ENCODE measurements around the gene KIRREL1. TPM values are rescaled to one million over a fixed set of nuclear protein-coding genes. Genes with fewer than 3 reads are reported as not detected.

Gene KIRREL1
- total RNA-seq, 4 donors from 2014 or later, result 8.2 to 18.3 (median 12.6) TPM

DNA sequence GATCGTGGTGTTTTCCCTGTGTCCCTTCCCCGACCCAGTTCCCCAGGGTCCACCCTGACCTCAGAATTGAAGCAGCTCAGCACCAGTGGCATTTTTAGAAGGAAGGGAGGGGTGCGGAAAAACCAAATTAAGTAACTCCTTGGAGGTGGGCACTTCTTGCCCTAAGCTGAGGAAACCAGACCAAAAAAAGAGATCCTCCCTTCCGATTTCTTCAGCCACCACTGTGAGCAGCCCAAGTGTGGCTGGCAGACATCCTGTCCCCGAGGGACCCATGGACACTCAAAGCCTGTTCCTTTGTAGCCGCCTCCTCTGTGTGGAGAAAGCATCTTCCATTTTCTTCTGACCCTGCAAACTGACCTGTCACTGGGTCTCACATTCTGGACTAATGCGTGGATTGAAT, 31.3 kb downstream of the KIRREL1 start:
- Histone ChIP-seq H3K9me3 (no peaks in the 10 kb centered on the region), H3K4me1 (peaks cover 30 to 58% (median 36%) of the 10 kb centered on the region in 4 donors), H3K27me3 (no peaks in the 10 kb centered on the region), H3K27ac (peak overlapping the region; percentile 26 to 58 (median 46)), H3K4me3 (no peak overlapping the region), H3K36me3 (no peaks in the 10 kb centered on the region)
- in situ Hi-C loops (cut with MboI; ENCODE audit: low pct_ligation_motif_present in 1 of 4, low pct_unique_long_range_greater_than_20kb in 1 of 4, low sequenced_read_pairs in 3 of 4) (no loop called here), intact Hi-C loops (cut with DNase I; ENCODE audit: low total_unique reads) (no loop called here)
- no peak for TF ChIP-seq POLR2A (IDR thresholded peaks at IDR 0.05)
- DNase-seq, result no peak
- WGBS, 2 donors (ENCODE audit: low coverage in 1 of 2), result 77 to 80% methylated on average over 1 to 7 of the region's 7 CpGs

DNA sequence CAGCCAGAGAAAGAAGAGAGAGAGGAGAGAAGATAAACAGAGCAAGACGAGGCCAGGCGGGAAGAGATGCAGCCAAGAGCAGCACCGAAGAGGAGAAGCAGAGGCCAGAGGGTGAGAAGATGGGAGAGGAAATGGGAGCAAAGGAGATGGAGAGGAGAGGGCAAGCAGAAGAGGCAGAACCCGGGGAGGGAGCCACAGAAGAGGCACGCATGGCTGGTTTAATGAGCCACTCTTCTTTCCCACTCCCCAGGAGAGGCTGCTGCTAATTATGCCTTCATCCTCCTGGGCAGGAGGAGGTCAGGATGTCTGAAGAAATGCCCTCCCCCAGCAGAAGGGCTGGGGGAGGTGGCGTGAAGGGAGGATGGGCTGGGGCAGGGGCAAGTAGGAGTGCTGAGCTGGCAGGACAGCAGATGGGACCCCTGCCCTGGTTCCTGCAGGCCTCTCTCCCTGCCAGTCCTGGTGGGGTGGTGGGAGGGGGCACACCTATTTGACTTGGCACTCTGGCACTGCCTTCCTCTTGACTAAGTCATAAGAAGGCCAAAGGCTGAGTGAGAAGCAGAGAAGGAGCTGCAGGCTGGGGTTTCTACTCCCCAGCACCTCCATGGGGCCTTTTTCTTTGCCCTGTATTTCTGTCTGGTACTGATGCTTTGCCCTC, 32.3 kb downstream of the KIRREL1 start:
- in situ Hi-C loops (cut with MboI; ENCODE audit: low pct_ligation_motif_present in 1 of 4, low pct_unique_long_range_greater_than_20kb in 1 of 4, low sequenced_read_pairs in 3 of 4), result no loop called here
- DNase-seq, result no peak
- Histone ChIP-seq H3K27me3 (no peaks in the 10 kb centered on the region), H3K36me3 (no peaks in the 10 kb centered on the region), H3K27ac (peak overlapping the region; percentile 30 to 58 (median 46)), H3K4me3 (no peak overlapping the region), H3K9me3 (no peaks in the 10 kb centered on the region), H3K4me1 (peaks cover 23 to 50% (median 29%) of the 10 kb centered on the region in 4 donors)
- intact Hi-C loops (cut with DNase I; ENCODE audit: low total_unique reads), result no loop called here
- 71% methylated on average over 6 of the region's 6 CpGs; no CpG with 5 or more reads in 1 of the 2 donors for WGBS, 2 donors (ENCODE audit: low coverage in 1 of 2)
- TF ChIP-seq EP300 (IDR thresholded peaks at IDR 0.05; ENCODE audit: low read depth) (no peak), POLR2A (IDR thresholded peaks at IDR 0.05) (no peak), POLR2AphosphoS5 (IDR thresholded peaks at IDR 0.05) (no peak)
- TF ChIP-seq, protein P1, sequence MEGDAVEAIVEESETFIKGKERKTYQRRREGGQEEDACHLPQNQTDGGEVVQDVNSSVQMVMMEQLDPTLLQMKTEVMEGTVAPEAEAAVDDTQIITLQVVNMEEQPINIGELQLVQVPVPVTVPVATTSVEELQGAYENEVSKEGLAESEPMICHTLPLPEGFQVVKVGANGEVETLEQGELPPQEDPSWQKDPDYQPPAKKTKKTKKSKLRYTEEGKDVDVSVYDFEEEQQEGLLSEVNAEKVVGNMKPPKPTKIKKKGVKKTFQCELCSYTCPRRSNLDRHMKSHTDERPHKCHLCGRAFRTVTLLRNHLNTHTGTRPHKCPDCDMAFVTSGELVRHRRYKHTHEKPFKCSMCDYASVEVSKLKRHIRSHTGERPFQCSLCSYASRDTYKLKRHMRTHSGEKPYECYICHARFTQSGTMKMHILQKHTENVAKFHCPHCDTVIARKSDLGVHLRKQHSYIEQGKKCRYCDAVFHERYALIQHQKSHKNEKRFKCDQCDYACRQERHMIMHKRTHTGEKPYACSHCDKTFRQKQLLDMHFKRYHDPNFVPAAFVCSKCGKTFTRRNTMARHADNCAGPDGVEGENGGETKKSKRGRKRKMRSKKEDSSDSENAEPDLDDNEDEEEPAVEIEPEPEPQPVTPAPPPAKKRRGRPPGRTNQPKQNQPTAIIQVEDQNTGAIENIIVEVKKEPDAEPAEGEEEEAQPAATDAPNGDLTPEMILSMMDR (IDR thresholded peaks at IDR 0.05), result no peak

DNA sequence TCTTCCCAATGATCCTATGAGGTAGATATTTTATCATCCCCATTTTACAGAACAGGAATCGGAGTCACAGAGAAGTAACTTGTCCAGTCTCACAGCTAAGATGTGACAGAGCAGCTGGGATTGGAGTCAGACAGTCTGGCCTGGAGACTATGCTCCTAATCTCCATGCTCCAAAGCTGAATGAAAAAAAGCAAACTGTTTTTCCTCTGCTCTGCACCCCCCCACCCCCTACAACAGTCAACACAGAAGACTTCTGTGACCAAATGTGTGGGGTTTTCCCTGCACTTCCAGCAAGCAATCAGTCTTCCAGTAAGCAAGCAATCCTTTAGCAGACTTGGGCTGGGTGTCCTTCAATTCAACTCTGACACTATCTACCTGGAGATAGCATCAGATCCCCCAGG, 33.2 kb downstream of the KIRREL1 start:
- intact Hi-C loops (cut with DNase I; ENCODE audit: low total_unique reads) (no loop called here), in situ Hi-C loops (cut with MboI; ENCODE audit: low pct_ligation_motif_present in 1 of 4, low pct_unique_long_range_greater_than_20kb in 1 of 4, low sequenced_read_pairs in 3 of 4) (no loop called here)
- peaks cover 13 to 40% (median 22%) of the 10 kb centered on the region in 4 donors for H3K4me1 ChIP-seq
- no peaks in the 10 kb centered on the region for H3K27me3 ChIP-seq
- no peaks in the 10 kb centered on the region for H3K9me3 ChIP-seq
- no peak for DNase-seq
- H3K36me3 ChIP-seq, result no peaks in the 10 kb centered on the region
- TF ChIP-seq POLR2AphosphoS5 (IDR thresholded peaks at IDR 0.05) (no peak), POLR2A (IDR thresholded peaks at IDR 0.05) (no peak), EP300 (IDR thresholded peaks at IDR 0.05; ENCODE audit: low read depth) (no peak)
- TF ChIP-seq, protein P1 (IDR thresholded peaks at IDR 0.05), result no peak
- H3K27ac ChIP-seq, result no peak overlapping the region
- no peak overlapping the region for H3K4me3 ChIP-seq
- 90% methylated on average over 1 of the region's 1 CpG; no CpG with 5 or more reads in 1 of the 2 donors for WGBS, 2 donors (ENCODE audit: low coverage in 1 of 2)

DNA sequence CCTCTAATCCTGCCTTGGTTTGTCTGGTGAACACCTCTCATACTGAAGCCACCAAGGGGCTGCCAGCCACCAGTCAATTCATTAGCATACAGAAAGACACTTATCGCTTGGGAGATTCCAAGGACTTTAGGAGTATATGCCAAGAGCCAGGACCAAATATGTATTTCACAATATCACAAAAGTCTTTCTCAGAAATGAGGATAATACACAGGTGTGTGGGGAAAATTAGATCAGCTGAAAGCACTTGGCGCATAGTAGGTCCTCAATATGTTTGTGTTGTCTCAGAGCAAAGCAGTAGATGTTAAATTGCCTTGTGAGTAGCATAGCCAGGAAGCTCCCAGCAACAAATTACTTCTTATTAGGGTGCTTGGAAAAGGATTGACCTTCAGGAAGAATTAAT, 34.1 kb downstream of the KIRREL1 start:
- no peak overlapping the region for H3K4me3 ChIP-seq
- no peaks in the 10 kb centered on the region for H3K27me3 ChIP-seq
- intact Hi-C loops (cut with DNase I; ENCODE audit: low total_unique reads) (no loop called here), in situ Hi-C loops (cut with MboI; ENCODE audit: low pct_ligation_motif_present in 1 of 4, low pct_unique_long_range_greater_than_20kb in 1 of 4, low sequenced_read_pairs in 3 of 4) (no loop called here)
- DNase-seq, result no peak
- no peaks in the 10 kb centered on the region for H3K36me3 ChIP-seq
- WGBS, 2 donors (ENCODE audit: low coverage in 1 of 2), result 90 to 94% methylated on average over 2 of the region's 2 CpGs
- H3K4me1 ChIP-seq, result peaks cover 5 to 32% (median 14%) of the 10 kb centered on the region in 4 donors
- H3K27ac ChIP-seq, result no peak overlapping the region
- no peaks in the 10 kb centered on the region for H3K9me3 ChIP-seq
- TF ChIP-seq, protein P1 (IDR thresholded peaks at IDR 0.05), result no peak
- TF ChIP-seq EP300 (IDR thresholded peaks at IDR 0.05; ENCODE audit: low read depth) (no peak), POLR2AphosphoS5 (IDR thresholded peaks at IDR 0.05) (no peak), POLR2A (IDR thresholded peaks at IDR 0.05) (no peak)

Data from transverse colon (tissue), 4 donors.